ENCODE measurements around the gene FAM204A. TPM values are rescaled to one million over a fixed set of nuclear protein-coding genes. Genes with fewer than 3 reads are reported as not detected.
A peak's percentile ranks its signal among the peaks of the same experiment; 100 is the strongest.

Gene FAM204A
- total and polyA plus RNA-seq, 8 donors = 39.7 to 86.6 (median 72.9) TPM

DNA sequence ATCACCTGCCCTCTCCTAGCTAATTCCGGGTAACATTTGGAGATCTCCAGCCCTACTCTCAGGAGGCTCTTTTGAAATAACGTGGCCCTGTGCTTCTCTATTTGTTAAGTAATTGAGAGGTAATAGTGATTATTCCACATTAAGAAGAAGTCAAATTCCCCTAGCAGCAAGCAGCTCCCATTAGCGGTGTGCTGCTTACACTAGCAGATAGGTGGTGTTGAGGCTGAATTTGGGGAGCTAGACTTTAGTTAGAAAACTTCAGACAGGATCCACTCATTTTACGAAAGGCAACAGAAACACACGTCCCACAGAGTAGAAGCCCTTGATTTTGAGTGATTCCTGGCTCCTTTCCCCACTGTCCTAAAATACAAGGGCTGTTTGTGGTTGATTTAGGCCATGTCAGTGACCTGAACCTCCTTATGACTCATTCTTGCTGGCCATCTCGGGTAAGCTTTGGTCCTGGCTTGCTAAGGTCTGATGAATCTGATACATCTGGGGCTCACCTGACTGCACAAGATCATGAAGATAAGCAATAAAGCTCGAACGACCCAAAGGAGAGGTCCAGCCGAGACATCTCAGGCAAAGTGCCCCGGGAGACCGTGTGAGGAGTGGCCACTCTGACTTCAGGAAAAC, 77.2 kb downstream of the FAM204A start:
- Histone ChIP-seq H3K9me3 (no peaks in the 10 kb centered on the region), H3K27ac (no peak overlapping the region), H3K4me1 (no peaks in the 10 kb centered on the region), H3K4me3 (no peak overlapping the region), H3K36me3 (no peaks in the 10 kb centered on the region), H3K27me3 (peaks cover 7 to 37% of the 10 kb centered on the region in 2 donors)
- no peak for ATAC-seq
- DNase-seq = no peak
- TF ChIP-seq, protein P1, sequence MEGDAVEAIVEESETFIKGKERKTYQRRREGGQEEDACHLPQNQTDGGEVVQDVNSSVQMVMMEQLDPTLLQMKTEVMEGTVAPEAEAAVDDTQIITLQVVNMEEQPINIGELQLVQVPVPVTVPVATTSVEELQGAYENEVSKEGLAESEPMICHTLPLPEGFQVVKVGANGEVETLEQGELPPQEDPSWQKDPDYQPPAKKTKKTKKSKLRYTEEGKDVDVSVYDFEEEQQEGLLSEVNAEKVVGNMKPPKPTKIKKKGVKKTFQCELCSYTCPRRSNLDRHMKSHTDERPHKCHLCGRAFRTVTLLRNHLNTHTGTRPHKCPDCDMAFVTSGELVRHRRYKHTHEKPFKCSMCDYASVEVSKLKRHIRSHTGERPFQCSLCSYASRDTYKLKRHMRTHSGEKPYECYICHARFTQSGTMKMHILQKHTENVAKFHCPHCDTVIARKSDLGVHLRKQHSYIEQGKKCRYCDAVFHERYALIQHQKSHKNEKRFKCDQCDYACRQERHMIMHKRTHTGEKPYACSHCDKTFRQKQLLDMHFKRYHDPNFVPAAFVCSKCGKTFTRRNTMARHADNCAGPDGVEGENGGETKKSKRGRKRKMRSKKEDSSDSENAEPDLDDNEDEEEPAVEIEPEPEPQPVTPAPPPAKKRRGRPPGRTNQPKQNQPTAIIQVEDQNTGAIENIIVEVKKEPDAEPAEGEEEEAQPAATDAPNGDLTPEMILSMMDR (IDR thresholded peaks at IDR 0.05) = no peak
- intact Hi-C loops (cut with DNase I) = no loop called here

DNA sequence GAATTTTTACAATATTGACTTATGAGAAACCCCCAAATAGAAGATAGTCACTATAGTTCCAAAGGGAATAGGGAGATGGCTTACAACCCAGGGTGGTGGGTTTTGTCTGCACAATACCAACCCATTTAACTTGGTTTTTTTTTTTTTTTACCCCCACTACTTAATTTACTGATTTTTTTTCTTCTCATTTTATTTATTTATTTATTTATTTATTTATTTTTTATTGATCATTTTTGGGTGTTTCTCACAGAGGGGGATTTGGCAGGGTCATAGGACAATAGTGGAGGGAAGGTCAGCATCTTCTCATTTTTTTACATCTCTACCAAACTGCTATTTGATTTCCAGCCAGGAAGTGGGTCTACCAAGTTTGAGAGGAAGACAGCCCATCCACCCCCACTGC, 77.9 kb downstream of the FAM204A start:
- Histone ChIP-seq H3K27me3 (peaks cover 7 to 39% of the 10 kb centered on the region in 2 donors), H3K4me1 (no peaks in the 10 kb centered on the region), H3K4me3 (no peak overlapping the region), H3K9me3 (no peaks in the 10 kb centered on the region), H3K27ac (no peak overlapping the region), H3K36me3 (no peaks in the 10 kb centered on the region)
- TF ChIP-seq, protein P1 (IDR thresholded peaks at IDR 0.05) = no peak
- ATAC-seq = no peak
- intact Hi-C loops (cut with DNase I) = no loop called here
- DNase-seq = no peak

DNA sequence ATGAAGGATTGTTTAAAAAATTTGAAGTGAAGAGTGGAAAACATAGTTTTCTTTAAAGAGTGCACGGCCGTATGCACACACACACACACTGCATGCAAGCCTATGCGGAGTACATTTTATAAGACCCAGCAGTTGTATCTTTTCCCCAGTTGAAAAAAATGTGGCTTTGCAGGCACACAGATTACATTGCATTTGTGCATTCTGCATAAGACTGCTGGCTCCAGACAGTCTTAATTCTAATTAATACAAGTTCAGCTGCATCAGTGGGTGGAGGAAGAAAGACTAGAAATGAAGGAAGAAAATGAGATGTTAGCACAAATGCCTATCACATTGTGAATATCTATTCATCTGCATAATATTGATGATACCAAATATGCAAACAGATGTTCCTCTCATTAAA, 79.6 kb downstream of the FAM204A start:
- peaks cover 7 to 45% of the 10 kb centered on the region in 2 donors for H3K27me3 ChIP-seq
- intact Hi-C loops (cut with DNase I) = no loop called here
- no peak overlapping the region for H3K27ac ChIP-seq
- H3K4me3 ChIP-seq = no peak overlapping the region
- H3K4me1 ChIP-seq = no peaks in the 10 kb centered on the region
- no peaks in the 10 kb centered on the region for H3K9me3 ChIP-seq
- DNase-seq = no peak
- TF ChIP-seq, protein P1 (IDR thresholded peaks at IDR 0.05) = no peak
- no peak for ATAC-seq
- H3K36me3 ChIP-seq = no peaks in the 10 kb centered on the region

DNA sequence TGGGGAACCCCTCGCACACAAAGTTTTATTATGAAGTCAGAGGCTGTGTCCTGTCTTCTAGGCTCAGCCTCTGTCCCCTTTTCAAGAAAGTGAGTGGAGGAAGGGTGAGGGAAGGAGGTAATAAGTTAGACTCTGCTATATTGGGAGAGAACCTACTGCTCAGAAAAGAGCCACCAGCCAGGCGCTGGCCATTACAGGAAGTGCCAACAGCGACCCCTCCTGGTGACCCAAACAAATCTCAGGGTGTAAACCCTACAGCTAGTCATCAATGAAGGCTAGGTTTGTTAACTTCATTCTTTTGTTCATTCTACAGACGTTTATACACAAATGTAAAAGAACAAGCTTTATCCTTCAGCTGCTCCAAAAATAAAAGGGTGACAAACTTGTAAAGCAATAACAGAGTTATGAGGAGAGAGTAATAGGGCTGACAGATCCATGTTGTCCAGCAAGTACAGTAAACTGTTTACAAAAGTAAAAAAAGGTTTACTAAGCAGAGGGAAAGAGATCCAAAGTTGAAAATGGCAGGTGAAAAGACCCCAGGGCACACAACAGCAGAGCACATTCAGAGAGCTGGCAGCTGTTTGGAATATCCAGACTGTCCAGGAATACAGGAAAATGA, 82.7 kb downstream of the FAM204A start:
- H3K36me3 ChIP-seq = no peaks in the 10 kb centered on the region
- peak; percentile 74 for ATAC-seq
- H3K4me1 ChIP-seq = no peaks in the 10 kb centered on the region
- TF ChIP-seq, protein P1 (IDR thresholded peaks at IDR 0.05) = peak in 1 of 2 donors; percentile 38
- no peaks in the 10 kb centered on the region for H3K9me3 ChIP-seq
- H3K27ac ChIP-seq = no peak overlapping the region
- H3K27me3 ChIP-seq = peaks cover 7 to 53% of the 10 kb centered on the region in 2 donors
- intact Hi-C loops (cut with DNase I) = no loop called here
- no peak overlapping the region for H3K4me3 ChIP-seq
- peak in 1 of 4 donors; percentile 24 for DNase-seq

DNA sequence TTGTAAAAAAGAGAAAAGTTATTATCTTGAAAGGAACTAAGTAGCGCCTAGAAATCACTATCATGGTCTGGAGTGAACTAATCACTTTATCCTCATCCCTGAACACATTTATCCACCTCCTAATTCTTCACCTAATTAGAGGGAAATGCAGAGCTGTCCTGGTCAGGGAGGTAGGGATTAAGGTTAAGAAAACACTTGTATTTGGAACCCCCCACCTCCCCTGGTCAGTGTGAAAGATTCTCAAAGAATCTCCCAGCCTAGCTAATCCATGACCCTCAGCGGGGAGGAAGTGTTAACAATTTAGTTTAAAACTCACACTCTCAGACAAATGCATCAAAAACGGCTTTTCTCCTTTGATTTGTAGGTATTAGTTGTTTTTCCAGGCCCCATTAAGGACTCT, 83.8 kb downstream of the FAM204A start:
- Histone ChIP-seq H3K9me3 (no peaks in the 10 kb centered on the region), H3K36me3 (no peaks in the 10 kb centered on the region), H3K27me3 (peaks cover 2 to 53% of the 10 kb centered on the region in 2 donors), H3K4me3 (no peak overlapping the region), H3K27ac (no peak overlapping the region), H3K4me1 (no peaks in the 10 kb centered on the region)
- intact Hi-C loops (cut with DNase I) = no loop called here
- DNase-seq = no peak
- no peak for ATAC-seq
- TF ChIP-seq, protein P1 (IDR thresholded peaks at IDR 0.05) = no peak
